22Rv1 (cell line): Measurements from ENCODE around the gene UVRAG.

ENCODE experiments used
- ZFX ChIP-seq: fragments of 450-650 bp; IDR thresholded peaks from 2 replicates; pipeline ENCODE4 v1.6.1; 2017; ENCODE audit warnings: antibody characterized with exemption, borderline replicate concordance
- TF ChIP-seq, protein P1 (sequence below): fragments of 450-650 bp; IDR thresholded peaks from 2 replicates; pipeline ENCODE4 v1.5.1; 2017; ENCODE audit warnings: mild to moderate bottlenecking

DNA sequence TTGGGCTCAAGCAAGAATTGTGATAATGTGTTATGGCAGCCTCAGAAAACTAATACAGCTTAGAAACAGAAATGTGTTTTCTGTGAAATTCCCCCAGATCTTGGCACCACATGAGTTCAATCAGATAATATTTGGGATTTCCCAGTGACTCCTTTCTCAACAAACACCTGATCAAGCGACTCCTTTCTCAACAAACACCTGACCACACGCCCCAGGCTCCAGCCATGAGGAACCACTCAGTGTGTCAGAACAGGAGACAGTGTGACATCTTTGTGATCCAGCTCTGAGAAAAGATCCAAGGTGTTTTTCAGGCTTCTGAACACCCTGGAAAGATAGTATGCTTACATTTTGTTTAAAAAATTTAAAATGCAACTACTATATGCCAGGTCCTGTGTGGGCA is 1.9 kb upstream of the UVRAG start:
- TF ChIP-seq, protein P1, sequence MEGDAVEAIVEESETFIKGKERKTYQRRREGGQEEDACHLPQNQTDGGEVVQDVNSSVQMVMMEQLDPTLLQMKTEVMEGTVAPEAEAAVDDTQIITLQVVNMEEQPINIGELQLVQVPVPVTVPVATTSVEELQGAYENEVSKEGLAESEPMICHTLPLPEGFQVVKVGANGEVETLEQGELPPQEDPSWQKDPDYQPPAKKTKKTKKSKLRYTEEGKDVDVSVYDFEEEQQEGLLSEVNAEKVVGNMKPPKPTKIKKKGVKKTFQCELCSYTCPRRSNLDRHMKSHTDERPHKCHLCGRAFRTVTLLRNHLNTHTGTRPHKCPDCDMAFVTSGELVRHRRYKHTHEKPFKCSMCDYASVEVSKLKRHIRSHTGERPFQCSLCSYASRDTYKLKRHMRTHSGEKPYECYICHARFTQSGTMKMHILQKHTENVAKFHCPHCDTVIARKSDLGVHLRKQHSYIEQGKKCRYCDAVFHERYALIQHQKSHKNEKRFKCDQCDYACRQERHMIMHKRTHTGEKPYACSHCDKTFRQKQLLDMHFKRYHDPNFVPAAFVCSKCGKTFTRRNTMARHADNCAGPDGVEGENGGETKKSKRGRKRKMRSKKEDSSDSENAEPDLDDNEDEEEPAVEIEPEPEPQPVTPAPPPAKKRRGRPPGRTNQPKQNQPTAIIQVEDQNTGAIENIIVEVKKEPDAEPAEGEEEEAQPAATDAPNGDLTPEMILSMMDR: no peak
- no peak for TF ChIP-seq ZFX
